Activated naive CD8-positive, alpha-beta T cell treated with anti-CD3 and anti-CD28 coated beads for 36 hours (primary cell): ENCODE data around the gene PLXNB3. TPM values are rescaled to one million over a fixed set of nuclear protein-coding genes. Genes with fewer than 3 reads are reported as not detected.

Experiments used
- DNase-seq: peaks from one replicate; pipeline ENCODE4 v3.0.0; 2021
- H3K27ac Mint-ChIP-seq: one replicate; pipeline ENCODE4 v1.8.0; 2022; ENCODE audit warnings: mild to moderate bottlenecking, moderate library complexity, mixed read lengths
- H3K27me3 Mint-ChIP-seq: one replicate; pipeline ENCODE4 v1.8.0; 2022; ENCODE audit warnings: mild to moderate bottlenecking, mixed read lengths
- H3K36me3 Mint-ChIP-seq: one replicate; pipeline ENCODE4 v1.8.0; 2021; ENCODE audit warnings: mild to moderate bottlenecking, mixed read lengths
- H3K4me1 Mint-ChIP-seq: one replicate; pipeline ENCODE4 v1.8.0; 2021; ENCODE audit warnings: mixed read lengths
- H3K4me3 Mint-ChIP-seq: one replicate; pipeline ENCODE4 v1.8.0; 2022; ENCODE audit warnings: mild to moderate bottlenecking, moderate library complexity, mixed read lengths
- H3K9me3 Mint-ChIP-seq: one replicate; pipeline ENCODE4 v1.8.0; 2022; ENCODE audit warnings: mixed read lengths
- total RNA-seq, 2 experiments: library from RNA; stranded (reverse); gene quantifications; one replicate each; pipeline ENCODE4 v1.2.3, GENCODE V29; 2021

The PLXNB3 gene
- total RNA-seq, 2 experiments from 2014 or later: 2.8 to 4.2 TPM

GRCh38 chrX:153818571-153819383 lies 54.7 kb downstream of the PLXNB3 start:
- H3K36me3 Mint-ChIP-seq: no peaks in the 10 kb centered on the region
- DNase-seq: peak; percentile 62
- peaks cover 22% of the 10 kb centered on the region for H3K4me1 Mint-ChIP-seq
- peak overlapping the region; percentile 37 for H3K4me3 Mint-ChIP-seq
- H3K27ac Mint-ChIP-seq: no peak overlapping the region
- peaks cover 3% of the 10 kb centered on the region for H3K27me3 Mint-ChIP-seq
- H3K9me3 Mint-ChIP-seq: no peaks in the 10 kb centered on the region

GRCh38 chrX:153819384-153820040 lies 55.5 kb downstream of the PLXNB3 start:
- Mint-ChIP-seq H3K9me3 (no peaks in the 10 kb centered on the region), H3K36me3 (no peaks in the 10 kb centered on the region), H3K27me3 (peaks cover 3% of the 10 kb centered on the region), H3K4me3 (peak overlapping the region; percentile 37), H3K27ac (no peak overlapping the region), H3K4me1 (peaks cover 22% of the 10 kb centered on the region)
- no peak for DNase-seq

- H3K4me3 Mint-ChIP-seq: no peak overlapping the region
- H3K9me3 Mint-ChIP-seq: no peaks in the 10 kb centered on the region
- H3K27me3 Mint-ChIP-seq: no peaks in the 10 kb centered on the region
- H3K36me3 Mint-ChIP-seq: no peaks in the 10 kb centered on the region
- DNase-seq: no peak
- H3K27ac Mint-ChIP-seq: no peak overlapping the region
- peaks cover 18% of the 10 kb centered on the region for H3K4me1 Mint-ChIP-seq
Observed at GRCh38 chrX:153820601-153821000, 56.6 kb downstream of the PLXNB3 start.

- Mint-ChIP-seq H3K27ac (no peak overlapping the region), H3K36me3 (no peaks in the 10 kb centered on the region), H3K4me1 (peaks cover 18% of the 10 kb centered on the region), H3K9me3 (no peaks in the 10 kb centered on the region), H3K4me3 (no peak overlapping the region), H3K27me3 (no peaks in the 10 kb centered on the region)
- DNase-seq: no peak
Observed at GRCh38 chrX:153821066-153821465, 57.0 kb downstream of the PLXNB3 start.

- Mint-ChIP-seq H3K36me3 (no peaks in the 10 kb centered on the region), H3K9me3 (no peaks in the 10 kb centered on the region), H3K4me1 (peaks cover 10% of the 10 kb centered on the region), H3K27me3 (peaks cover 4% of the 10 kb centered on the region), H3K4me3 (no peak overlapping the region), H3K27ac (no peak overlapping the region)
- DNase-seq: no peak
Observed at GRCh38 chrX:153824348-153824747, 60.3 kb downstream of the PLXNB3 start.

- no peak for DNase-seq
- Mint-ChIP-seq H3K36me3 (no peaks in the 10 kb centered on the region), H3K27me3 (peaks cover 4% of the 10 kb centered on the region), H3K4me1 (peaks cover 10% of the 10 kb centered on the region), H3K9me3 (no peaks in the 10 kb centered on the region), H3K27ac (no peak overlapping the region), H3K4me3 (no peak overlapping the region)
Observed at GRCh38 chrX:153825042-153825441, 61.0 kb downstream of the PLXNB3 start.

Other genes with a start within 250 kb of the PLXNB3 start
- gene ATP2B3, start 246.6 kb upstream of the PLXNB3 start, total RNA-seq: not detected
- gene CCNQ, start 165.1 kb upstream of the PLXNB3 start, total RNA-seq: 10 to 100 TPM; 24.8 to 25.5 TPM
- gene DUSP9, start 117.0 kb upstream of the PLXNB3 start, total RNA-seq: under 1 TPM; 0.08 to 0.23 TPM
- 1 to 10 TPM; 1.0 to 1.2 TPM for gene PNCK, start 90.4 kb upstream of the PLXNB3 start, total RNA-seq
- gene SLC6A8, start 76.3 kb upstream of the PLXNB3 start, total RNA-seq: under 1 TPM; 0.68 to 0.70 TPM
- gene BCAP31, start 39.9 kb upstream of the PLXNB3 start, total RNA-seq: 100 to 1,000 TPM; 103 to 109 TPM
- gene ABCD1, start 39.4 kb upstream of the PLXNB3 start, total RNA-seq: 1 to 10 TPM; 4.1 to 4.3 TPM
- not detected for gene SRPK3, start 16.8 kb downstream of the PLXNB3 start, total RNA-seq
- 10 to 100 TPM; 55.9 to 58.1 TPM for gene IDH3G, start 30.1 kb downstream of the PLXNB3 start, total RNA-seq
- gene SSR4, start 30.4 kb downstream of the PLXNB3 start, total RNA-seq: 100 to 1,000 TPM; 133 to 145 TPM
- under 1 TPM; 0.38 to 0.70 TPM for gene PDZD4, start 66.3 kb downstream of the PLXNB3 start, total RNA-seq
- gene L1CAM, start 121.9 kb downstream of the PLXNB3 start, total RNA-seq: under 1 TPM; 0.16 to 0.29 TPM
- not detected for gene AVPR2, start 140.4 kb downstream of the PLXNB3 start, total RNA-seq
- 100 to 1,000 TPM; 112 to 123 TPM for gene ARHGAP4, start 162.0 kb downstream of the PLXNB3 start, total RNA-seq
- 100 to 1,000 TPM; 150 to 153 TPM for gene NAA10, start 170.8 kb downstream of the PLXNB3 start, total RNA-seq
- 10 to 100 TPM; 15.2 to 15.7 TPM for gene RENBP, start 180.4 kb downstream of the PLXNB3 start, total RNA-seq
- 100 to 1,000 TPM; 140 to 142 TPM for gene HCFC1, start 207.6 kb downstream of the PLXNB3 start, total RNA-seq
- 1 to 10 TPM; 3.4 to 6.2 TPM for gene TMEM187, start 208.5 kb downstream of the PLXNB3 start, total RNA-seq